GM23248 (cell line): Measurements from ENCODE around the gene RNF227.

ENCODE experiments used
- EZH2 ChIP-seq: fragments of 200-600 bp; sonication (generic); IDR thresholded peaks from 2 replicates; pipeline ENCODE4 v1.6.1; 2018; ENCODE audit warnings: antibody characterized with exemption, mild to moderate bottlenecking; ENCODE audit not compliant: insufficient read depth, poor library complexity, severe bottlenecking
- EZH2phosphoT487 ChIP-seq: fragments of 200-600 bp; sonication (generic); IDR thresholded peaks from 2 replicates; pipeline ENCODE4 v1.6.1; 2018; ENCODE audit warnings: antibody characterized with exemption, moderate library complexity, mild to moderate bottlenecking, low read depth; ENCODE audit not compliant: insufficient read depth

GRCh38 chr17:7887482-7888183 is 28.5 kb downstream of the RNF227 start:
- TF ChIP-seq EZH2 (no peak), EZH2phosphoT487 (no peak)
